Mammary epithelial cell (primary cell): ENCODE measurements around the gene DGKA.

ENCODE experiments used
- EZH2 ChIP-seq: IDR thresholded peaks from 2 replicates; pipeline ENCODE4 v1.6.1; 2012; ENCODE audit warnings: low read length, inconsistent platforms, borderline replicate concordance
- TF ChIP-seq, protein P1 (sequence below), 2 donors: IDR thresholded peaks in 1 of 2; conservative IDR thresholded peaks in 1 of 2; 2 replicates each; pipeline ENCODE4 v1.5.1; 2011 to 2012; ENCODE audit warnings: inconsistent platforms in 2 of 2, low read length in 2 of 2, mild to moderate bottlenecking in 2 of 2, control low read depth in 1 of 2, low read depth in 1 of 2; ENCODE audit not compliant: insufficient read depth in 1 of 2; ENCODE audit errors: extremely low read depth in 1 of 2

DNA sequence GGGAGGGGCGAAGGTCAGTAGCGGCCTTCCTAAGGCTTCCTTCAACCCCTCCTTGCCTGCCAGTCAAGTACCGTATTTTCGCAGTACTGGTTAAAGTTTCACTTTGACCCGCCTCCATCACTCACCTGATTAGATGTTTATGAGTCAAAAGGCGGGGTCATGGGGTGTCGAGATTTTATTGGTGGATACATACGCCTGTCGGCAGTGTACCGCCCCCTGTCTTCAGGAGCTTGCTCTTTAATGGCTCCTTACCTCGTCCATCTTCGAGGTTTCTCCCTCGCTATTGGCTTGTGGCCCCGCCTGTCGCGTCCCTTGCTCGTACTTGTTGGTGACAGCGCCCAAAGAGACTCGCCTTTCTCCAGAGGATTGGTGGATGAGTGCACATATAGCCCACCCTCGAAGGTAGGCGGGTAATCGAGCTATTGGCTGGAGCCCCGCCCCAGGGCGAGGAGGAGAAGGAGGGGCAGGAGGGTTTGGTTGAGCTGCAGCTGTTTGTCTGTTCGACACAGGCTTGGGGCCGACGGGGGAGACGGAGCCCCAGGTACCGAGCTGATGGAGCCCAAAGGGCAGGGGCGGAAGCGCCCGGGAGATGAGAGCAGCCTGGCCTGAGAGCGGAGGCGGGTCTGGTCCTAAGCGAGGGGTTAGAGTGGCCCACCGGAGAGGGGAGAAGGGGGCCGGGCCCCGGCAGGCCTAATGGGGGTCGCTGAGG is 42.8 kb downstream of the DGKA start, which contains the start of gene RAB5B:
- TF ChIP-seq, protein P1, sequence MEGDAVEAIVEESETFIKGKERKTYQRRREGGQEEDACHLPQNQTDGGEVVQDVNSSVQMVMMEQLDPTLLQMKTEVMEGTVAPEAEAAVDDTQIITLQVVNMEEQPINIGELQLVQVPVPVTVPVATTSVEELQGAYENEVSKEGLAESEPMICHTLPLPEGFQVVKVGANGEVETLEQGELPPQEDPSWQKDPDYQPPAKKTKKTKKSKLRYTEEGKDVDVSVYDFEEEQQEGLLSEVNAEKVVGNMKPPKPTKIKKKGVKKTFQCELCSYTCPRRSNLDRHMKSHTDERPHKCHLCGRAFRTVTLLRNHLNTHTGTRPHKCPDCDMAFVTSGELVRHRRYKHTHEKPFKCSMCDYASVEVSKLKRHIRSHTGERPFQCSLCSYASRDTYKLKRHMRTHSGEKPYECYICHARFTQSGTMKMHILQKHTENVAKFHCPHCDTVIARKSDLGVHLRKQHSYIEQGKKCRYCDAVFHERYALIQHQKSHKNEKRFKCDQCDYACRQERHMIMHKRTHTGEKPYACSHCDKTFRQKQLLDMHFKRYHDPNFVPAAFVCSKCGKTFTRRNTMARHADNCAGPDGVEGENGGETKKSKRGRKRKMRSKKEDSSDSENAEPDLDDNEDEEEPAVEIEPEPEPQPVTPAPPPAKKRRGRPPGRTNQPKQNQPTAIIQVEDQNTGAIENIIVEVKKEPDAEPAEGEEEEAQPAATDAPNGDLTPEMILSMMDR (conservative IDR thresholded peaks at IDR 0.05 in 1 of 2, IDR thresholded peaks at IDR 0.05 in 1 of 2; ENCODE audit: extremely low read depth in 1 of 2, insufficient read depth in 1 of 2, low read depth in 1 of 2, low read length in 2 of 2): no peak
- no peak for TF ChIP-seq EZH2
